ENCODE measurements around the gene PGR.

PGR gene

DNA sequence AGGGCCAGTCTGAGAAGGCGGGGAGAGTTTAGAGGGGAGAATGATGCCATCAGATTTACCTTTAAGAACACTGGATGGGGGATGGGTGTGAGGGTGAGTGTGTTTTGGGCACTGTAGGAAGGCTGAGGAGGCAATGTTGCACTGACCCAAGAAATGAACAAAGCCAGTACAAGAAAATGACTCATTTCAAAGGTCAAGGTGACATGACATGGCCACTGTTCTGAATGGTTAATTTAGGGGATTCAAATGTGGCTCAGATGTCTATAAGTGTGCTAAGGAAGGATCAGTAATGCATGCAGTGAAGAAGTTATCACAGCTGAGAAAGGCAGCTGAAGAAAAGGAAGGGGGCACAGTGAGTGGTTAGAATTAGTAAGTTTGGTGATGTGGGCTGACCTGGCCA, 129.9 kb downstream of the PGR start:
- no peak overlapping the region for H3K9ac ChIP-seq (ENCODE audit: low read length)
- H3K27me3 ChIP-seq (ENCODE audit: low read depth, low read length): no peaks in the 10 kb centered on the region
- no peaks in the 10 kb centered on the region for H3K4me1 ChIP-seq (ENCODE audit: low read length)
- H2AFZ ChIP-seq (ENCODE audit: low read depth, low read length): no peak overlapping the region
- no peak overlapping the region for H3K27ac ChIP-seq (ENCODE audit: low read length)
- H3K4me2 ChIP-seq (ENCODE audit: low read length): no peak overlapping the region
- TF ChIP-seq, protein P1, sequence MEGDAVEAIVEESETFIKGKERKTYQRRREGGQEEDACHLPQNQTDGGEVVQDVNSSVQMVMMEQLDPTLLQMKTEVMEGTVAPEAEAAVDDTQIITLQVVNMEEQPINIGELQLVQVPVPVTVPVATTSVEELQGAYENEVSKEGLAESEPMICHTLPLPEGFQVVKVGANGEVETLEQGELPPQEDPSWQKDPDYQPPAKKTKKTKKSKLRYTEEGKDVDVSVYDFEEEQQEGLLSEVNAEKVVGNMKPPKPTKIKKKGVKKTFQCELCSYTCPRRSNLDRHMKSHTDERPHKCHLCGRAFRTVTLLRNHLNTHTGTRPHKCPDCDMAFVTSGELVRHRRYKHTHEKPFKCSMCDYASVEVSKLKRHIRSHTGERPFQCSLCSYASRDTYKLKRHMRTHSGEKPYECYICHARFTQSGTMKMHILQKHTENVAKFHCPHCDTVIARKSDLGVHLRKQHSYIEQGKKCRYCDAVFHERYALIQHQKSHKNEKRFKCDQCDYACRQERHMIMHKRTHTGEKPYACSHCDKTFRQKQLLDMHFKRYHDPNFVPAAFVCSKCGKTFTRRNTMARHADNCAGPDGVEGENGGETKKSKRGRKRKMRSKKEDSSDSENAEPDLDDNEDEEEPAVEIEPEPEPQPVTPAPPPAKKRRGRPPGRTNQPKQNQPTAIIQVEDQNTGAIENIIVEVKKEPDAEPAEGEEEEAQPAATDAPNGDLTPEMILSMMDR (IDR thresholded peaks at IDR 0.05; ENCODE audit: low read depth, low read length): no peak
- TF ChIP-seq EZH2phosphoT487 (IDR thresholded peaks at IDR 0.05; ENCODE audit: low read depth): no peak
- H3K79me2 ChIP-seq (ENCODE audit: low read length): no peaks in the 10 kb centered on the region
- no peaks in the 10 kb centered on the region for H4K20me1 ChIP-seq (ENCODE audit: insufficient read depth, low read length)
- no peaks in the 10 kb centered on the region for H3K36me3 ChIP-seq (replicated peaks; ENCODE audit: low read depth, low read length)
- no peak overlapping the region for H3K4me3 ChIP-seq (ENCODE audit: low read length)
- H3K9me3 ChIP-seq (ENCODE audit: insufficient read depth, low read length): no peaks in the 10 kb centered on the region

DNA sequence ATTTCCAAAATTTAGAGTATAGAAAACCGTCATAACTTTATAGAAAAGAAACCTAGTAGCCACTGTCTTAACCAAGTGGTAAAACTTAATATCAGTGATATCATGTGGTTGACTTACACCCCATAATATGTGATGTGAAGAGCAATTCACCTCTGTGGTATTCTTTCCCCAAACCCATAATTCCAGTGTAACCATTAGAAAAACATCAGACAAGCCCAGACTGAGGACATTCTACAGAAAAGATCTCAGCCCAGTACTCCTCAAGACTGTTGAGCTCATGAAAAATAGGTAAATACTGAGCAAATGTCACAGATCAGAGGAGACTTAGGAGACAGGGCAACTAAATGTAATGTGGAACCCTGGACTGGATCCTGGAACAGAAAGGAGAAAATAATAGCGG, 134.6 kb downstream of the PGR start:
- Histone ChIP-seq H3K4me1 (ENCODE audit: low read length) (peaks cover 7% of the 10 kb centered on the region; the same call in 1 of the 2 replicates), H3K27me3 (ENCODE audit: low read depth, low read length) (no peaks in the 10 kb centered on the region), H3K4me2 (ENCODE audit: low read length) (no peak overlapping the region), H3K9me3 (ENCODE audit: insufficient read depth, low read length) (no peaks in the 10 kb centered on the region), H2AFZ (ENCODE audit: low read depth, low read length) (no peak overlapping the region), H3K4me3 (ENCODE audit: low read length) (no peak overlapping the region), H3K79me2 (ENCODE audit: low read length) (no peaks in the 10 kb centered on the region), H3K27ac (ENCODE audit: low read length) (no peak overlapping the region), H4K20me1 (ENCODE audit: insufficient read depth, low read length) (no peaks in the 10 kb centered on the region), H3K9ac (ENCODE audit: low read length) (no peak overlapping the region), H3K36me3 (replicated peaks; ENCODE audit: low read depth, low read length) (no peaks in the 10 kb centered on the region)
- TF ChIP-seq, protein P1 (IDR thresholded peaks at IDR 0.05; ENCODE audit: low read depth, low read length): no peak
- TF ChIP-seq EZH2phosphoT487 (IDR thresholded peaks at IDR 0.05; ENCODE audit: low read depth): no peak

DNA sequence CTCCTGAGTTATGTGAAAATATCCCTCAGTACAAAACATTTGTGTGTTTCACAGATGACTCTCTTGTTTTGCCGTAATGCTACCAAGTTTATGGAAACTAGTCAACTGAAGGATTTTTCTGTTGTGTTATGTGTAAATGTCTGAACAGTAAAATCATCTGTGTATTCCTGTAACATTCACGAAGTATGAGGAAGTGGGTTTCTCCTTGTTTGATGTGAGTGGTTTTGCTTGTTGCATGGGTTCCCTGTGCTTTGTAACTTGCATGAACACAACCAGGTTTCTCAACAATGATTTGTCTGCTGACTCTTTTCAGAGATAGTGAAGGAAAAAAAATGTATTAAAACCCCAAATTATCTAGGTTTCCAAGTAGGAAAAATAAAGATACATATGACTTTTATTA, 138.1 kb downstream of the PGR start:
- H3K9me3 ChIP-seq (ENCODE audit: insufficient read depth, low read length): no peaks in the 10 kb centered on the region
- TF ChIP-seq EZH2phosphoT487 (IDR thresholded peaks at IDR 0.05; ENCODE audit: low read depth): no peak
- TF ChIP-seq, protein P1 (IDR thresholded peaks at IDR 0.05; ENCODE audit: low read depth, low read length): no peak
- H3K4me2 ChIP-seq (ENCODE audit: low read length): no peak overlapping the region
- H2AFZ ChIP-seq (ENCODE audit: low read depth, low read length): no peak overlapping the region
- H3K36me3 ChIP-seq (replicated peaks; ENCODE audit: low read depth, low read length): no peaks in the 10 kb centered on the region
- no peak overlapping the region for H3K9ac ChIP-seq (ENCODE audit: low read length)
- H3K4me3 ChIP-seq (ENCODE audit: low read length): no peak overlapping the region
- no peaks in the 10 kb centered on the region for H3K27me3 ChIP-seq (ENCODE audit: low read depth, low read length)
- H3K4me1 ChIP-seq (ENCODE audit: low read length): peaks cover 7% of the 10 kb centered on the region; the same call in 1 of the 2 replicates
- H4K20me1 ChIP-seq (ENCODE audit: insufficient read depth, low read length): no peaks in the 10 kb centered on the region
- H3K27ac ChIP-seq (ENCODE audit: low read length): no peak overlapping the region
- H3K79me2 ChIP-seq (ENCODE audit: low read length): no peaks in the 10 kb centered on the region

DNA sequence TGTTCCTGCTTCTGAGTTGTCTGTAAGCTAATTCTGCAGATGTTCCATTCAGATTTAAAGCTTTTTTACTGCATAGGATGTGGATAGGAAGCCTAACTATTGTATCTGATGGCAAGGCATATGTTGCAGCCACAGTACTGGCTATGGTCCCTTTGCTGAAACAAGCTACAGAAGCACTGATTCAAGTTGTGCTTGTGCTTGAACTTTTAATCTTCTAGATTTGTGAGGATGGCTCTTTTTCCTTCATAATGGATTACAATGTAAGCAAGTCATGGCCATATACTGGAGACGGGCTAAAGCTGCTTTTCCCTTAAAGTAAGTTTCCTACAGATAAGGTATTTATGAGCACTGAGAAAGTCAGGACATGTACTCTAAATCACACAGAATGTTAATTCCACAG, 138.7 kb downstream of the PGR start:
- H3K4me1 ChIP-seq (ENCODE audit: low read length): peaks cover 7% of the 10 kb centered on the region; the same call in 1 of the 2 replicates
- H3K9me3 ChIP-seq (ENCODE audit: insufficient read depth, low read length): no peaks in the 10 kb centered on the region
- TF ChIP-seq, protein P1 (IDR thresholded peaks at IDR 0.05; ENCODE audit: low read depth, low read length): no peak
- TF ChIP-seq EZH2phosphoT487 (IDR thresholded peaks at IDR 0.05; ENCODE audit: low read depth): no peak
- H3K9ac ChIP-seq (ENCODE audit: low read length): no peak overlapping the region
- H3K4me2 ChIP-seq (ENCODE audit: low read length): no peak overlapping the region
- H3K79me2 ChIP-seq (ENCODE audit: low read length): no peaks in the 10 kb centered on the region
- no peaks in the 10 kb centered on the region for H3K36me3 ChIP-seq (replicated peaks; ENCODE audit: low read depth, low read length)
- H2AFZ ChIP-seq (ENCODE audit: low read depth, low read length): no peak overlapping the region
- H3K27ac ChIP-seq (ENCODE audit: low read length): no peak overlapping the region
- no peaks in the 10 kb centered on the region for H4K20me1 ChIP-seq (ENCODE audit: insufficient read depth, low read length)
- no peaks in the 10 kb centered on the region for H3K27me3 ChIP-seq (ENCODE audit: low read depth, low read length)
- no peak overlapping the region for H3K4me3 ChIP-seq (ENCODE audit: low read length)

Measured in OCI-LY3 (cell line).